HepG2 (cell line): Measurements from ENCODE around the gene ZNF446. TPM values are rescaled to one million over a fixed set of nuclear protein-coding genes. Genes with fewer than 3 reads are reported as not detected.

Experiments used
- ATF2 ChIP-seq: sonication (generic); formaldehyde crosslinking; IDR thresholded peaks from 2 replicates; pipeline ENCODE4 v1.4.0; 2020; ENCODE audit warnings: missing genetic modification reagents
- ATF7-NPFF ChIP-seq: sonication (generic); formaldehyde crosslinking; IDR thresholded peaks from 2 replicates; pipeline ENCODE4 v1.8.1; 2023; ENCODE audit warnings: mild to moderate bottlenecking, low read depth, missing genetic modification reagents, moderate library complexity
- BCL6 ChIP-seq: IDR thresholded peaks from 2 replicates; pipeline ENCODE4 v1.6.1; 2016; ENCODE audit warnings: missing genetic modification reagents, missing compliant biosample characterization
- CHCHD3 ChIP-seq: sonication (generic); formaldehyde crosslinking; IDR thresholded peaks from 2 replicates; pipeline ENCODE4 v1.8.0; 2022; ENCODE audit warnings: mild to moderate bottlenecking, missing genetic modification reagents, moderate library complexity
- DZIP1 ChIP-seq: sonication (generic); formaldehyde crosslinking; IDR thresholded peaks from 2 replicates; pipeline ENCODE4 v1.5.0; 2020; ENCODE audit warnings: mild to moderate bottlenecking, missing genetic modification reagents
- EP300 ChIP-seq, 3 experiments: sonication (generic) in 1 of 3; formaldehyde crosslinking in 1 of 3; IDR thresholded peaks; 2 replicates each; pipeline versions ENCODE4 v1.5.1 to v1.6.1; 2011 to 2020; ENCODE audit warnings: low read depth in 2 of 3, low read length in 2 of 3, borderline replicate concordance in 1 of 3, improper control_type of control experiment in 1 of 3, mild to moderate bottlenecking in 1 of 3, missing genetic modification reagents in 1 of 3, moderate library complexity in 1 of 3
- FOXP1 ChIP-seq, 2 experiments: fragments of 450-650 bp in 1 of 2; IDR thresholded peaks; 2 replicates each; pipeline ENCODE4 v1.6.1; 2017 to 2018; ENCODE audit warnings: antibody characterized with exemption in 1 of 2
- HOXA5 ChIP-seq: sonication (generic); formaldehyde crosslinking; IDR thresholded peaks from 2 replicates; pipeline ENCODE4 v1.4.0; 2020; ENCODE audit warnings: missing genetic modification reagents
- KDM5A ChIP-seq: fragments of 200-600 bp; sonication (generic); IDR thresholded peaks from 2 replicates; pipeline ENCODE4 v1.7.0; 2018; ENCODE audit warnings: antibody characterized with exemption, mild to moderate bottlenecking, low read length, borderline replicate concordance
- PHB2 ChIP-seq: fragments of 450-650 bp; IDR thresholded peaks from 2 replicates; pipeline ENCODE4 v1.6.1; 2018; ENCODE audit not compliant: partially characterized antibody
- PHF5A ChIP-seq: IDR thresholded peaks from one replicate; pipeline ENCODE4 v1.6.1; 2018; ENCODE audit warnings: low read depth, missing genetic modification reagents; ENCODE audit not compliant: unreplicated experiment
- REL ChIP-seq: sonication (generic); formaldehyde crosslinking; conservative IDR thresholded peaks from 2 replicates; pipeline ENCODE4 v1.8.0; 2022; ENCODE audit warnings: mild to moderate bottlenecking, missing genetic modification reagents, moderate library complexity
- ZBTB10 ChIP-seq: sonication (generic); formaldehyde crosslinking; IDR thresholded peaks from 2 replicates; pipeline ENCODE4 v1.4.0; 2020; ENCODE audit warnings: missing genetic modification reagents, borderline replicate concordance
- ZNF383 ChIP-seq: sonication (generic); formaldehyde crosslinking; IDR thresholded peaks from 2 replicates; pipeline ENCODE4 v1.4.0; 2020; ENCODE audit warnings: missing genetic modification reagents, mild to moderate bottlenecking, borderline replicate concordance
- ZNF564 ChIP-seq: sonication (generic); formaldehyde crosslinking; IDR thresholded peaks from 2 replicates; pipeline ENCODE4 v1.8.1; 2023; ENCODE audit warnings: mild to moderate bottlenecking, missing genetic modification reagents
- ZNF576 ChIP-seq: sonication (generic); formaldehyde crosslinking; IDR thresholded peaks from 2 replicates; pipeline ENCODE4 v1.4.0; 2020; ENCODE audit warnings: mild to moderate bottlenecking, missing genetic modification reagents
- ZNF615 ChIP-seq: sonication (generic); formaldehyde crosslinking; IDR thresholded peaks from 2 replicates; pipeline ENCODE4 v1.5.0; 2020; ENCODE audit warnings: mild to moderate bottlenecking, missing genetic modification reagents, borderline replicate concordance
- ZNF644 ChIP-seq: IDR thresholded peaks from 2 replicates; pipeline ENCODE4 v1.6.1; 2016; ENCODE audit warnings: low read depth
- ZNF670 ChIP-seq: sonication (generic); formaldehyde crosslinking; IDR thresholded peaks from 2 replicates; pipeline ENCODE4 v1.8.0; 2022; ENCODE audit warnings: mild to moderate bottlenecking, missing genetic modification reagents, borderline replicate concordance
- polyA plus RNA-seq, 8 experiments: library from polyadenylated mRNA; depleted of rRNA in 3 of 8; stranded (reverse) in 7 of 8; unstranded in 1 of 8; fragments of >200 nt; fragmentation: Illumina TruSeq in 4 of 8; extraction: Trizol in 4 of 8; gene quantifications; 2 replicates each; pipeline versions ENCODE4 v1.2.1 to v1.2.3, GENCODE V29; 2011 to 2016; ENCODE audit warnings: low read depth in 4 of 8, missing spikeins in 1 of 8, mixed read lengths in 1 of 8; ENCODE audit not compliant: insufficient read depth in 1 of 8
- total RNA-seq, 5 experiments: library from RNA; depleted of rRNA; stranded (reverse); fragments of >200 nt; fragmentation: Illumina TruSeq; extraction: Trizol; gene quantifications; 2 replicates each; pipeline ENCODE4 v1.2.3, GENCODE V29; 2016; ENCODE audit warnings: low read depth in 1 of 5

ZNF446 gene
- total and polyA plus RNA-seq, 2 of the 13 experiments (the other 11 are each of a cell fraction or from before 2014, with no cell fraction given), result 3.0 to 3.6 TPM

DNA sequence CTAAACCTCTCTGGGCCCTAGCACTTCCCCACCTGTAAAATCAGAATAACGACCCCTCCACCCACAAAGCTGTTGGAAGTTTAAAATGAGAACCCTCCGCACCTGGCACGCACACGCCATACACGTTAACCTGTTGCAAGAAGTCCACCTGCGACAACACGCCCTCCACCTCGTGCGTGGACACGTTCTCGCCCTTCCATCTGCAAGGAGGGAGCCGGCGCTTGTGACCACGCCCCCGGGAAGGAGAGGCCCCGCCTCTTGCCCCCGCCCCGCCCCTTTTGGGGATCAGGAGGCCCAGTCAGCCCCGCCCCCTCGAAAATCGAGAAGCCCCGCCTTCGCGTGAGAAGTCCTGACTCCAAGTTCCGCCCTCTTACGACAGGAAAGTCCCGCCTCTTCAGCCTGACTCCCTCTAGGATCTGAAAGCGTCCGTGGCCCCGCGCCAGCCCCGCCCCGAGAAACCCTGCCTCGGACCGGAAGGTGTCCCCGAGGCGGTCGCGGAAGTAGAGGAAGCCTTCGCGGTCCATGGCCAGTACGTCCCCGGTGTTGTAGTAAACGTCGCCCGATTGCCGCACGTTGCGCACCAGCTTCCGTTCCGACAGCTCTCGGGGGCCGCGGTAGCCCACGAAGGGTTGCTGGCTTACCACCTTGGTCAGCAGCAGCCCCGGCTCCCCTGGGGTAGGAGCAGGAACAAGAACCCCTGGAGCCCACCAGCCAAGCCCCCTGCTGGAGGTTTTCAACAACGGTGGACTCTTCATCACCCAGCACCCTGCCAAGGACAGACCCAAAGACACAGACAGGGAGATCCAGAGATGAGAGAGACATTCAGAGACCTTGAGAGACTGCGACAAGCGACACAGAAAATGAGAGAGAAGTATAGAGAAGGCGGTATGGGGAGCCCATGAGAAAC, 23.1 kb downstream of the ZNF446 start (continued):
- TF ChIP-seq ZBTB10 (no peak; the same call in 1 of the 2 replicates), ZNF383 (CRISPR knock-in tag) (no peak), PHF5A (peak; percentile 52), ZNF644 (CRISPR knock-in tag) (no peak), ATF2 (CRISPR knock-in tag) (peak; percentile 89), HOXA5 (peak; percentile 59; the same call in 1 of the 2 replicates), ZNF576 (CRISPR knock-in tag) (0 out of 2 replicates have a peak, but pooled peaks have one; percentile 32), EP300 (IDR thresholded peaks at IDR 0.05; ENCODE audit: low read depth in 2 of 2, low read length in 2 of 2) (peak; percentile 15 to 59; a peak in 1 of 4 replicates), EP300 (CRISPR knock-in tag; IDR thresholded peaks at IDR 0.05; ENCODE audit: borderline replicate concordance) (peak; percentile 53; the same call in 1 of the 2 replicates), ZNF615 (no peak), KDM5A (peak; percentile 95), BCL6 (CRISPR knock-in tag) (peak; percentile 68), ZNF670 (CRISPR knock-in tag) (peak; percentile 39; the same call in 1 of the 2 replicates), ZNF564 (CRISPR knock-in tag) (0 out of 2 replicates have a peak, but pooled peaks have one; percentile 59), CHCHD3 (CRISPR knock-in tag) (no peak), DZIP1 (CRISPR knock-in tag) (no peak), REL (CRISPR knock-in tag) (no peak), FOXP1 (IDR thresholded peaks at IDR 0.05) (no peak), FOXP1 (CRISPR knock-in tag; IDR thresholded peaks at IDR 0.05) (0 out of 2 replicates have a peak, but pooled peaks have one; percentile 38), ATF7-NPFF (CRISPR knock-in tag) (0 out of 2 replicates have a peak, but pooled peaks have one; percentile 52), PHB2 (no peak)
